Common myeloid progenitor, CD34-positive (primary cell): ENCODE data around the gene CSK.

Experiments used
- CTCF ChIA-PET: fragments of 350-600 bp; sonication (Branson Sonifier 250); formaldehyde crosslinking; loops from one replicate; lab custom pipeline; 2021; ENCODE audit warnings: antibody characterized with exemption; lab: Charles Lee
- POLR2A ChIA-PET: fragments of 350-600 bp; sonication (Branson Sonifier 250); formaldehyde crosslinking; loops from one replicate; lab custom pipeline; 2021; ENCODE audit warnings: antibody characterized with exemption; lab: Charles Lee
- DNase-seq, 3 donors: peaks; one replicate each; pipeline versions ENCODE4 v3.0.0 to v3.0.0-alpha.2; 2013
- H3K27ac ChIP-seq, 2 experiments: 1 replicate in 1 of 2; 2 replicates in 1 of 2; pipeline ENCODE4 v1.7.0; 2013; ENCODE audit warnings: inconsistent platforms in 2 of 2, low read length in 2 of 2, mild to moderate bottlenecking in 2 of 2, low read depth in 1 of 2, moderate library complexity in 1 of 2; ENCODE audit not compliant: severe bottlenecking in 2 of 2, insufficient read depth in 1 of 2, poor library complexity in 1 of 2
- H3K27me3 ChIP-seq, 5 experiments: replicated peaks in 2 of 5; 1 replicate in 3 of 5; 2 replicates in 2 of 5; pipeline versions ENCODE4 v1.6.1 to v1.7.0; 2013; ENCODE audit warnings: low read length in 4 of 5, mild to moderate bottlenecking in 2 of 5, moderate library complexity in 2 of 5, inconsistent platforms in 1 of 5; ENCODE audit not compliant: insufficient read depth in 5 of 5, control insufficient read depth in 4 of 5
- H3K36me3 ChIP-seq, 4 experiments: 1 replicate in 2 of 4; 2 replicates in 2 of 4; pipeline versions ENCODE4 v1.6.1 to v1.7.0; 2013; ENCODE audit warnings: low read length in 3 of 4, control low read depth in 1 of 4, mild to moderate bottlenecking in 1 of 4; ENCODE audit not compliant: control insufficient read depth in 4 of 4, insufficient read depth in 4 of 4
- H3K4me1 ChIP-seq, 4 experiments: 1 replicate in 3 of 4; 2 replicates in 1 of 4; pipeline versions ENCODE4 v1.6.1 to v1.7.1; 2013; ENCODE audit warnings: low read length in 3 of 4, mild to moderate bottlenecking in 3 of 4, control low read depth in 1 of 4, inconsistent platforms in 1 of 4, moderate library complexity in 1 of 4; ENCODE audit not compliant: control insufficient read depth in 4 of 4, insufficient read depth in 4 of 4; ENCODE audit errors: control extremely low read depth in 1 of 4
- H3K4me3 ChIP-seq, 7 experiments: 1 replicate in 4 of 7; 2 replicates in 3 of 7; pipeline versions ENCODE4 v1.5.1 to v1.7.0; 2013; ENCODE audit warnings: mild to moderate bottlenecking in 7 of 7, low read length in 6 of 7, moderate library complexity in 6 of 7, inconsistent platforms in 2 of 7, low read depth in 2 of 7, control low read depth in 1 of 7; ENCODE audit not compliant: insufficient read depth in 4 of 7, control insufficient read depth in 1 of 7; ENCODE audit errors: extremely low read depth in 1 of 7
- H3K9me3 ChIP-seq, 5 experiments: 1 replicate in 4 of 5; 2 replicates in 1 of 5; pipeline versions ENCODE4 v1.6.1 to v1.7.1; 2013; ENCODE audit warnings: low read length in 4 of 5, mild to moderate bottlenecking in 2 of 5, inconsistent platforms in 1 of 5, low read depth in 1 of 5, moderate library complexity in 1 of 5; ENCODE audit not compliant: control insufficient read depth in 4 of 5, insufficient read depth in 2 of 5; ENCODE audit errors: control extremely low read depth in 1 of 5
- WGBS: methylation state at CpG from one replicate; pipeline ENCODE4 v1.1.5; 2013; ENCODE audit not compliant: insufficient coverage; 5-methylcytosine and 5-hydroxymethylcytosine counted together

Gene CSK

GRCh38 chr15:74832826-74833225, 50.9 kb downstream of the CSK start:
- CTCF ChIA-PET, result interaction anchor here (0.8 to 2.3 kb wide), 13 partner anchors 8 to 211 kb away, joined by 3 to 8 read pairs (median 4); partner anchors contain the start of gene ULK3
- DNase-seq, result no peak
- no peaks in the 10 kb centered on the region for H3K9me3 ChIP-seq
- H3K4me1 ChIP-seq, result peaks cover 0 to 20% (median 15%) of the 10 kb centered on the region in 4 experiments
- H3K36me3 ChIP-seq, result peaks cover 0 to 29% (median 12%) of the 10 kb centered on the region in 4 experiments
- POLR2A ChIA-PET, result no interaction called here
- WGBS, result 88% methylated on average over 2 of the region's 4 CpGs
- H3K27ac ChIP-seq, result no peak overlapping the region
- H3K27me3 ChIP-seq, result peaks cover 0 to 10% (median 1%) of the 10 kb centered on the region in 5 experiments
- no peak overlapping the region for H3K4me3 ChIP-seq

GRCh38 chr15:74833376-74834107, 51.7 kb downstream of the CSK start:
- peaks cover 0 to 36% (median 18%) of the 10 kb centered on the region in 4 experiments for H3K36me3 ChIP-seq
- WGBS, result 67% methylated on average over 10 of the region's 12 CpGs
- ChIA-PET CTCF (interaction anchor here (0.8 to 2.3 kb wide), 14 partner anchors 9 to 212 kb away, joined by 3 to 8 read pairs (median 4); partner anchors contain the start of gene ULK3), POLR2A (interaction anchor here (0.6 kb wide), 1 partner anchor 180 kb away, joined by 3 read pairs; no protein-coding TSS in a partner anchor)
- H3K9me3 ChIP-seq, result no peaks in the 10 kb centered on the region
- DNase-seq, result peak in 2 of 3 donors; percentile 35 to 37
- peaks cover 0 to 20% (median 15%) of the 10 kb centered on the region in 4 experiments for H3K4me1 ChIP-seq
- peaks cover 0 to 3% (median 0%) of the 10 kb centered on the region in 5 experiments for H3K27me3 ChIP-seq
- no peak overlapping the region for H3K27ac ChIP-seq
- no peak overlapping the region for H3K4me3 ChIP-seq

GRCh38 chr15:74835312-74835823, 53.5 kb downstream of the CSK start:
- ChIA-PET CTCF (interaction anchor here (1.3 to 2.0 kb wide), 2 partner anchors 9 to 35 kb away, joined by 4 read pairs; no protein-coding TSS in a partner anchor), POLR2A (no interaction called here)
- peak; percentile 42 to 53 (median 53) for DNase-seq
- H3K27me3 ChIP-seq, result no peaks in the 10 kb centered on the region
- H3K36me3 ChIP-seq, result peaks cover 0 to 54% (median 32%) of the 10 kb centered on the region in 4 experiments
- 61% methylated on average over 3 of the region's 5 CpGs for WGBS
- H3K4me1 ChIP-seq, result peaks cover 0 to 20% (median 15%) of the 10 kb centered on the region in 4 experiments
- H3K9me3 ChIP-seq, result no peaks in the 10 kb centered on the region
- no peak overlapping the region for H3K4me3 ChIP-seq
- no peak overlapping the region for H3K27ac ChIP-seq

- no peak overlapping the region for H3K4me3 ChIP-seq
- H3K27me3 ChIP-seq, result no peaks in the 10 kb centered on the region
- DNase-seq, result no peak
- no peak overlapping the region for H3K27ac ChIP-seq
- peaks cover 0 to 68% (median 40%) of the 10 kb centered on the region in 4 experiments for H3K36me3 ChIP-seq
- ChIA-PET CTCF (interaction anchor here (0.6 to 2.0 kb wide), 4 partner anchors 9 to 73 kb away, joined by 3 to 5 read pairs (median 4); no protein-coding TSS in a partner anchor), POLR2A (interaction anchor here (0.7 kb wide), 1 partner anchor 837 kb away, joined by 3 read pairs; no protein-coding TSS in a partner anchor)
- 96% methylated on average over 7 of the region's 7 CpGs for WGBS
- no peaks in the 10 kb centered on the region for H3K9me3 ChIP-seq
- peaks cover 0 to 30% (median 17%) of the 10 kb centered on the region in 4 experiments for H3K4me1 ChIP-seq
Observed at GRCh38 chr15:74836846-74837245, 55.0 kb downstream of the CSK start.

GRCh38 chr15:74837482-74838136, 55.7 kb downstream of the CSK start:
- no peaks in the 10 kb centered on the region for H3K9me3 ChIP-seq

GRCh38 chr15:74838137-74838516, 56.2 kb downstream of the CSK start:
- H3K36me3 ChIP-seq, result peaks cover 0 to 70% (median 40%) of the 10 kb centered on the region in 4 experiments
- ChIA-PET CTCF (interaction anchor here (0.8 to 2.0 kb wide), 9 partner anchors 9 to 69 kb away, joined by 3 to 7 read pairs (median 4); no protein-coding TSS in a partner anchor), POLR2A (no interaction called here)
- no peak for DNase-seq
- no peak overlapping the region for H3K27ac ChIP-seq
- no peak overlapping the region for H3K4me3 ChIP-seq
- 100% methylated on average over 4 of the region's 10 CpGs for WGBS
- peaks cover 0 to 29% (median 19%) of the 10 kb centered on the region in 4 experiments for H3K4me1 ChIP-seq
- no peaks in the 10 kb centered on the region for H3K9me3 ChIP-seq
- no peaks in the 10 kb centered on the region for H3K27me3 ChIP-seq

More at GRCh38 chr15:74837482-74838136, 55.7 kb downstream of the CSK start:
- DNase-seq, result no peak
- ChIA-PET CTCF (interaction anchor here (0.6 to 2.0 kb wide), 8 partner anchors 8 to 72 kb away, joined by 3 to 5 read pairs (median 4); no protein-coding TSS in a partner anchor), POLR2A (no interaction called here)
- Histone ChIP-seq H3K4me1 (peaks cover 0 to 34% (median 23%) of the 10 kb centered on the region in 4 experiments), H3K27me3 (no peaks in the 10 kb centered on the region), H3K4me3 (no peak overlapping the region), H3K36me3 (peaks cover 0 to 70% (median 40%) of the 10 kb centered on the region in 4 experiments), H3K27ac (no peak overlapping the region)
- WGBS, result 98% methylated on average over 13 of the region's 15 CpGs
